NCI-H2196 (cell line): ENCODE results near the gene SEC16B.

ENCODE experiments used
- DNase-seq: peaks from one replicate; lab custom pipeline; 2025; ENCODE audit not compliant: unreplicated experiment; lab: John Stamatoyannopoulos, UW

SEC16B gene

GRCh38 chr1:177914603-177915002 is 55.3 kb downstream of the SEC16B start:
- DNase-seq: no peak

DNA sequence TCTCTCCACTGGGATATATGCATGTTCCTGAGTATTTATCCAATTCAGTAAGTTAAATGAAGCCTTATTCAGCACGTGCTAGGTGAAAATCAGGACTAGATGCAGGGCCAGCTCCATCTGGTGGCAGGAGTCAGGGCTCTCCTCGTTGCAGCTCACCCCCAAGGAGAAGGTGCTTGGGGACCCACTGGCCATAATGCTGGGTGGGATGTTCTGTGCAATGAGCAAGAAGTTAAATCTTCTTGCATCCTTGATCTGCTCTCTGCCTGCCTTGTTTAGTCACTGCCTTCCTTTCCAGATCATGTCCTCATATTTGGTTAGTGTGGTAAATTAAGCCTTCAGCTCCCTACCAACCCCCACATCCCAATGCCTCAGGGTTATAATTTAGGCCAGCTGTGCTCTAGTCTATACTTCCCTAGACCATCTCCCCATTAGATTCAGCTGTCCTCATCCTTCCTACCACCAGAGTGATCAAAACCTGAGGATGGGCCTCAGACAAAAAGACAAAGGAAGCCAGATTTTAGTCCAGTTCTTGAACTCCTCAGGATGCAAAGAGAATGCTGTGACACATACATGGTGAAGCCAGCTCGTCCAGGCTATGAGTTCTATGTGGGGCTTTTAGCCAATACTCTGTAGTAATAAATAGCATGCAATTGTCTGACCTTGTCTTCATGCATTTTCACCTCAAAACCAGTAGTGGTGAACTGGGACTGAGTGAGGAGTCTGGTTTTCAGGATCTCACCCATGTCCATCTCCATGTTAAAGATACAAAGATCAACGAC is 55.9 kb downstream of the SEC16B start:
- DNase-seq: no peak

DNA sequence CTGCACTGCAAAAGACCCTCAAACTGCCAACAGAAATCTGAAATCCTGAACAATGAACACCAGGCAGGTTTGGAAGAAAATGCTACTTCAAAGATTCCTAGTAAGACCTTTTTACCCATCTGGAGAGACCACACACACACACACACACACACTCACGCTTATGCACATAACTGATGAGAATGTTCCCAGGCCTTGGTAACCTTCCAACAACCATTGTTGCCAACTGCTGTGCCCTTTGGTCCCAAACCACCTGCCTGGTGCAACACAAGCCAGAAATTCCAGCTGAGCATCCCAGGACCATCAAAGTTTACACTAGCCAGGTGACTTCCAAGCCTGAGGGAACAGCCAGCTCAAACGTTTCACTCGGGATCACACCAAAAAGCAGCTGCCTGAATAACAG is 56.9 kb downstream of the SEC16B start:
- no peak for DNase-seq

GRCh38 chr1:177909416-177909815 is 60.4 kb downstream of the SEC16B start:
- no peak for DNase-seq

DNA sequence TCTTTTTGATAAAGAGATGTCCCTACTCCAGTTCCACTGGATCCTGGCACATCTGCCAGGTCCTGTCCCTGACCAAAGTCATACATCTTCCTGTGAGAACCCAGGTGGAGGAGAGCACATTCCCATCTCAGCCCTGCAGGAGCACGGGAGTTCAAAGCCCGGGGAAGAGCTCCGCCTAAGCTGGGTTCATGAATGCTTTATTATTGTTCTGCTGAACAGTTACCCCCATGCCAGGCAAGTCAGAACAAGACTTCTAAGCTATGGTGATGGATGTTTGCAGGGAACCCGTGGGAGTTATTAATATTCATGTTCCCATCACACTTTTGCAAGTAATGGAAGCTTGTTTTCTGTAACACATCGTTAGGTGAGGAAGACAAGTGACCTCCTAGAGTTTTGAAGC is 62.9 kb downstream of the SEC16B start:
- DNase-seq: no peak

DNA sequence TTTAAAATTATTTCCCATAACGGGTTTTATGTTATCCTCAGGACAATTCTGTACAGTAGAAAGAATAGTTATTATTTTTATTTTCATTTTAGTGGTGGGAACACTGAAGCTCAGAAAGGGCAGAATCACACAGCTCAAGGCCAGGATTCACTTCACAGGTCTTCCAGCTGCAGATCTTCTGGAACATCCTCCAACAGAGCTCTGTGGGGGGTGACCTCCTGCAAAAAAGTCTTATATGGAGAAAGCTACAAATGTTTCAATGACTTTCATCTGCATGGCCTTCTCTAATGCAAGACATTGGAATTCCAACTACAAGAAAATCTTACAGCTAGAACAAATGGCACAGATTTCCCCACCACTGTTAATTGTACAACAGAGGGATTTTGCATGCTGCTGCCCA is 64.2 kb downstream of the SEC16B start:
- DNase-seq: no peak

DNA sequence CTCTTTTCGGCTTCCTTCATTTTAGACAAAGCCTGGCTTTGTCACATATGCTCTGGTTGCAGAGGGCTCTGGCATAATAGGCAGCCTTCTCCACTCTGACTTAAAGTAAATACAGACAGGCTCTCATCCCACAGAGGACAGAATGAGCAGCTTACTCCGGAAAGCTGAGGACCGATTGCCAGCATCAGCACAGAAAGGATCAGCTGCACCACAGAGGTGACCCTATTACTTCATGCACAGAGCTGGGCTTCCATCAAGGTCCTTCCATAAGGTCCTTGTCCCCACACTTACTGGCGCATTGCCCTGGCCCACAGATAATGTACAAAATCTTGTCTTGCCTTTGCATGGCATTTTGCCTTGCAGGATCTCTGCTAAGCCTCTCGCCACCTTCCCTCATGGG is 67.6 kb downstream of the SEC16B start:
- DNase-seq: no peak

GRCh38 chr1:177897998-177898654 is 71.7 kb downstream of the SEC16B start:
- DNase-seq: no peak

- no peak for DNase-seq
Measured at GRCh38 chr1:177897281-177897997, 72.4 kb downstream of the SEC16B start.
